Skeletal muscle tissue (tissue), 4 donors: Measurements from ENCODE around the gene XPC. TPM values are rescaled to one million over a fixed set of nuclear protein-coding genes. Genes with fewer than 3 reads are reported as not detected.
"Not testable (repeated sequence)": the region's sequence is repeated elsewhere in the genome, so short reads cannot be mapped to it uniquely, and the experiment has no call there.

Source experiments
- H3K27ac ChIP-seq: one replicate; pipeline ENCODE4 v1.7.0; 2013; ENCODE audit warnings: mild to moderate bottlenecking, low read depth, low read length, inconsistent platforms
- H3K27me3 ChIP-seq, 3 donors: one replicate each; pipeline ENCODE4 v1.7.0; 2013; ENCODE audit warnings: low read length in 3 of 3; ENCODE audit not compliant: control insufficient read depth in 3 of 3, insufficient read depth in 3 of 3
- H3K36me3 ChIP-seq, 3 donors: one replicate each; pipeline ENCODE4 v1.7.0; 2013; ENCODE audit warnings: low read length in 3 of 3; ENCODE audit not compliant: control insufficient read depth in 3 of 3, insufficient read depth in 3 of 3
- H3K4me1 ChIP-seq, 3 donors: one replicate each; pipeline ENCODE4 v1.7.0; 2013; ENCODE audit warnings: low read length in 3 of 3, mild to moderate bottlenecking in 3 of 3; ENCODE audit not compliant: control insufficient read depth in 3 of 3, insufficient read depth in 3 of 3
- H3K4me3 ChIP-seq, 3 donors: one replicate each; pipeline ENCODE4 v1.7.0; 2013; ENCODE audit warnings: low read length in 3 of 3
- H3K9ac ChIP-seq, 3 donors: one replicate each; pipeline ENCODE4 v1.7.0; 2013; ENCODE audit warnings: low read length in 3 of 3, mild to moderate bottlenecking in 3 of 3, moderate library complexity in 2 of 3, low read depth in 1 of 3
- H3K9me3 ChIP-seq, 3 donors: one replicate each; pipeline ENCODE4 v1.7.0; 2013; ENCODE audit warnings: low read length in 3 of 3; ENCODE audit not compliant: control insufficient read depth in 3 of 3
- total RNA-seq: library from RNA; depleted of rRNA; stranded (reverse); fragments of >200 nt; gene quantifications from one replicate; pipeline ENCODE4 v1.2.3, GENCODE V29; 2014
- donor health status: Osteomylitis.

The XPC gene
- total RNA-seq, 1 donor from 2014 or later = 14.6 TPM

DNA sequence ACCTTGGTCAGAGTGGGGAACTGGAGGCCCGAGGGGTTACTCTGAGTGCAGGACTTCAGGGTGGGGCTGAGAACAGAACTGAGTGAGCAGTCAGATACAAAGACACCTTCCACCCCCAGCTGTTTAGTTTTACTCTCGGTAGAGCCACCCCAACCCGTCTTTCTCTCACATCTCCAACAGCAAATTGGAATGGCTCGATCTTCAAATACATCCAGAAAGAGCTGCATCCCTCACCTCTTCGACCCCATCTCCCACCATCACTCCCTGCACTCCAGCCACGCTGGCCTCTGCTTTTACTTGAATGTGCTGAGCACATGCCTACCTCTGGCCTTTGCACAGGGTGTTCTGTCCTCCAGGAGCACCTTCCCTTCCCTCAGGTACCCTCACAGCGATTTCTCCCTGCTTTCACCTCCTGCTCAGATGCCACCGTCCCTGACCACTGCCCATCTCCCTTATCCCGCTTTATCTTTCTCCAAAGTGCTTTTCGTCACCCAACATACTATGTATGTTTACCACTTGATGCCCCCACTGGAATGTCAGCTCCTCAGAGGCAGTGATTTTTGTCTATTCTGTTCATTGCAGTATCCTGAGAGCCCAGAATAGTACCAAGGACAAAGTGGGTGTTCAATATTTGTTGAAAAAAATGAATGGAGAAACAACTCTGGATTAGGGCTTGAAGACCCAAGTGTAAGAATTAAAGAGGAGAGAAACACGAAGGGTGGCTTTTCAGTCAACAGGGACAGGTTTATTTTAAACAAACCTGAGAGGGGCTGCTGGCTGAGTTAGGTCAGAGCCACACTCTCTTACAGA lies 58.1 kb downstream of the XPC start:
- Histone ChIP-seq H3K36me3 (peaks cover 23 to 40% (median 39%) of the 10 kb centered on the region in 3 donors), H3K9ac (no peak overlapping the region), H3K27ac (no peak overlapping the region), H3K4me1 (peaks cover 15 to 33% (median 16%) of the 10 kb centered on the region in 3 donors), H3K4me3 (no peak overlapping the region), H3K9me3 (no peaks in the 10 kb centered on the region), H3K27me3 (no peaks in the 10 kb centered on the region)

DNA sequence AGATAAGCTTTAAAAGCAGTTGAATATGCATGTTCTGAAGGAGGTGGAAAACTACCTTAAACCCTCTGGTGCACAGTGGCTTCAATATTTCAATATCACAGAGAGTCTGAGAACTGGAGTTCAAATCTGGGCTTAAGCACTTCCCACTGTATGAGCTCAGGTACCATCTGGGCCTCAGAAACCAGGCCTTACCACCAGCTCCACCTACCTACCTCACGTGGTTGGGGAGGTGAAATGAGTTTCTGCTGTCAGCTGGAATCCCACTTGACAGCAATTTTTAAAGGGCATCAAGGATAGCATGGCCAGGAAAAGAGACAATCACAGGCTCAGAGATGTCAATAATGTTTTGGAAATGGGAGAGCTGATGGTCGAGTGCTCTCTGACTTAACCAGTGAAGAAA lies 58.8 kb downstream of the XPC start:
- Histone ChIP-seq H3K9ac (no peak overlapping the region), H3K36me3 (peaks cover 29 to 47% (median 46%) of the 10 kb centered on the region in 3 donors), H3K4me3 (no peak overlapping the region), H3K27me3 (no peaks in the 10 kb centered on the region), H3K9me3 (no peaks in the 10 kb centered on the region), H3K4me1 (peaks cover 14 to 29% (median 15%) of the 10 kb centered on the region in 3 donors), H3K27ac (no peak overlapping the region)

DNA sequence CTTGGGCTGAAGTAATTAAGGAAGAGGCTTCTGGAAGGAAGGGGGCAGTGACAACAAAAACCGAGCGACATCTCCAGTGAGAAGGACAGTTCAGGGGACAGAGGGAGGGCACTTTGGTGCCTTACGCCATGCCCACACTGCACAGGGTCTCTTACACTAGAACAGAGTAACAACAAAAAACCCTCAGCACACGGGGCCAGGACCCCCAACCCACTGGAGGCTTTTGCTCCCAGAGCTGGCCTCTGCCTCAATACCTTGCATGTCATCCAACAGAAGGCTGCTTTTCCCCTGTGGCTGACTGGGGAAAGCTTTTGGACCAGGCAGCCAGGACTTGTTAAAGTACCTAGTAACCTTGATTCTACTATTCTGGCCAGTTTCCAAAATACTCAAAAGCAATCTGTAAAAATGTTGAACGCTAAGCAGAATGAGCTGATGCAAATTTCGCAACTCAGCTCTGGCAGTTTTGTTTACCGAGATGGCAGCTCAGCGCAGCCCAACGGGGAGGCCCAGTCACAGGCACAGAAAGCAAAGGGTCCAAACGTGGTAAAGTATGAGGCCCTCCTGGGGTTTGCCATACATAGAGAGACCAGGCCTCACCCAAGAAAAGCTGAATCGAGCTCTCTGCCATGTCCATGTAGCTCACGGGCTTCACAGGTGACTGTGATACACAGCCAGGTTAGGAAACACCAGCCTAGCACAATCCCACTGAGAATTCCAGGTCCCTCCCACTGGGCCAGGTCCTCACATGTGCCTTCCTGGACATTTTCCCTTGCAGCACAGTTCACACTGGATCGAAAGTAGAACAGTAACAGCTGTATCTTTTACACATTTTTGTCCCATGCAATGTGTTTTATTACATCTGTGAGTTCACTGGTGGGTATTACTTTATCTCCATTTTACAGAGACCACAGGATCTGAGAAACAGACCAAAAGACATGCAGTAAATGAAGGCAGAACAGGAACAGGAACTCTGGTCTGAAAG lies 59.7 kb downstream of the XPC start:
- Histone ChIP-seq H3K27me3 (no peaks in the 10 kb centered on the region), H3K27ac (no peak overlapping the region), H3K9me3 (no peaks in the 10 kb centered on the region), H3K4me1 (peaks cover 8 to 23% (median 11%) of the 10 kb centered on the region in 3 donors), H3K9ac (peak overlapping the region in 1 of 3 donors; percentile 27), H3K4me3 (no peak overlapping the region), H3K36me3 (peaks cover 36 to 56% (median 55%) of the 10 kb centered on the region in 3 donors)

DNA sequence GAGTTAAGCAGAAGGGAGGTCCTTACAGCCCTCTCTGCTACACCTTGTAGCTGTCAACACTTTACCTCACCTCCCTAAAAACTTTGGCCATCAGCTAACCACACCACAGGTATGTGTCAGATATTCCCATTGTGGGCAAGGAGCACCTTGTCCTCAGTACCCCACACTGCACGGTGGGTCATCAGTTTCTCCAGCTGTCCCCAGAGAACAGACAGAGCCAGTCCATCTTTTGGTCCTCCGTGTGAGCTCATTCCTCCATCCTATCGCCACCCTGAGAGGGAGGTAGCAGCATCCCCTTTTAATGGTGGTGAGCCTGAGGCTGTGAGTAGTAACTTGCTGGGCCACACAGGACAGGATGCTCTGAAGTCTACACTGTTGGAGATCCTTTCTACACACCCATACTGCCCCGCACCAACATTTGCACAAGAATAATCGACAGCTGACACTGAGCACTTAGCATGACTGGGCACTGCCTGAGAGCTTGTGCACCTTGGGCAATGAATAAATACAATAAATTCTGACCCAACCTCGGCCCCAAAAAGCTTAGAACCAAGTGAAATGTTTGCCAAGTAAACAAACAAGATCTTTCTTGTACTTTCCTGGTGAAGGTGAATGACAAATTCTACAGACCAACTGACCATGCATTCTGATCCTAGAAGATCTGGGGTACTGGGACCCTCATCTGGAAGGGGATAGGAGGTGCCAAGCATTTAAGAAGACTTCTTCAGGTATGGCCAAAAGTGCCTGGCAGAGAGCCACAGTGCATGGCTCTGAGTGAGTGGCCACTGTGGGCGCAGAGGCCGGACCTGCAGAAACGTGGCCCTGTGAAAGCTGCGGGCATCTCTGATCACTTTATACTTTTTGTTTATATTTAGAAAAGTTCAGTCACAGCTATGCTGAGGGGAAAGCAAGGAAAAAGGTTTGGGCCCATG lies 60.7 kb downstream of the XPC start:
- Histone ChIP-seq H3K4me1 (peaks cover 0 to 15% (median 6%) of the 10 kb centered on the region in 3 donors), H3K27ac (no peak overlapping the region), H3K9me3 (no peaks in the 10 kb centered on the region), H3K9ac (no peak overlapping the region), H3K27me3 (no peaks in the 10 kb centered on the region), H3K36me3 (peaks cover 41 to 64% (median 61%) of the 10 kb centered on the region in 3 donors), H3K4me3 (no peak overlapping the region)

DNA sequence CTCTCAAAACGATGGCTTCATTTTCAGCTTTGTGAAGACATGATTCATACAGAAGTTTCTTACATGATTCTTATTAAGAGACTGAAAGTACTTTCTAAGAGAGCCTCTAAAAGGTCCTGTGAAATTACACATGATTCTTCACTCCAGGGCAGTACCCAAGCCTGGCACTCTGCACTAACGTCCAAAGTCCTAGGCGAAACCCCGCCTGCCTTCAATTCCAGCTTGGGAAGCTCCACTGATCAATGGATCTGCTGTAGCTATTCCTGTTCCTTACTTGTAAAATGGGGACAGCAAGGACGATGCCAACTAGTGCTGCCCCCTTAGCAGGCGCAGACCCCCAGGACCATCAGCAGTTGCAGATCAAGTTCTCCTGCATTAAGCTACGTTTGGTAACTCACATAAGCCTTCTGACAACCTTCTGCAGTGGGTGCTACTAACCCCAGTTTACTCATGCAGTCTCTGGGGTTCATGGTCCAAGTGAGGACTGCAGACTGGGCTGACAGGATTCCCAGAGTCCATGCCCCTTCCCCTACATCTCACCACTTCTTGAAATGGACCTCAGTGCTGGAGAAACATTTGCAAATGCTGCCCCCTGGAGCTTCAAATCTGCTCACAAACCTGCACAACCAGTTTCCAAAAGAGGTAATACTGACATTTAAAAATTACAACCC lies 64.3 kb downstream of the XPC start:
- H3K4me3 ChIP-seq = no peak overlapping the region
- H3K4me1 ChIP-seq = peaks cover 0 to 4% (median 0%) of the 10 kb centered on the region in 3 donors
- no peaks in the 10 kb centered on the region for H3K27me3 ChIP-seq
- peaks cover 37 to 57% (median 39%) of the 10 kb centered on the region in 3 donors for H3K36me3 ChIP-seq
- H3K27ac ChIP-seq = no peak overlapping the region
- H3K9me3 ChIP-seq = no peaks in the 10 kb centered on the region
- no peak overlapping the region for H3K9ac ChIP-seq

DNA sequence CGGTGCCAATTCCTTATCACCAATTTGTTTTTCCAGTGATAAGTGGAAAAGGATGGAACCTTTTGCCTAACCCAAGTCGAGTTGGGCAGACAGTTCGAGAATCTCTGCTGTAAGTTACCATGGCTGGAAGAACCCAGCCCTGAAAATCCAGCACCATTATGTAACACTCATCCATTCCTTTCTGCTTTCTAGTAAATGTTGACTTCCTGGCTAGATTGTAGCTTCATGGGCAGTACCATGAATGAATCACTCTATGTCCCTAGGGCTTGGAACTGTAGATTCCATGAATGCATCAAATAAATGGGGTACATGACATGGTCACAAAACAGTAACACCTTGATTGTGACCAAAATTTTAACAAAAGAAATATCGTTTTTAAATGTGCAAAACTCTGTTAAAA lies 67.7 kb downstream of the XPC start:
- H3K4me3 ChIP-seq = no peak overlapping the region
- no peak overlapping the region for H3K9ac ChIP-seq

DNA sequence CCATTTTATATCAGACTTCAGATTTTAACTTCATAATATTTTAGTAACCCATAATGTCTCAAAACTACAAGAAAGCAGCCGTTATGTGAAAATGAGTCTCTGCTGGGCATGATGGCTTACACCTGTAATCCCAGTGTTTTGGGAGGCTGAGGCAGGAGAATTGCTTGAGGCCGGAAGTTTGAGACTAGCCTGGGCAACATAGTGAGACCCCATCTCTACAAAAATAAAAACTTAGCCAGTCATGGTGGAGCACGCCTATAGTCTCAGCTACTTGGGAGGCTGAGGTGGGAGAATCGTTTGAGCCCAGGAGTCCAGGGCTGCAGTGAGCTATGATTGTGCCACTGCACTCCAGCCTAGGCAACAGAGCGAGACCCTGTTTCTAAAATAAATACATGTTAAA lies 68.6 kb downstream of the XPC start:
- H3K27ac ChIP-seq, H3K4me3 ChIP-seq, H3K4me1 ChIP-seq, H3K9me3 ChIP-seq, H3K27me3 ChIP-seq, H3K9ac ChIP-seq: not testable (repeated sequence)
- peaks cover 19 to 36% (median 23%) of the 10 kb centered on the region in 3 donors for H3K36me3 ChIP-seq

More for the DNA sequence above, 67.7 kb downstream of the XPC start:
- Histone ChIP-seq H3K9me3 (no peaks in the 10 kb centered on the region), H3K4me1 (no peaks in the 10 kb centered on the region), H3K27me3 (no peaks in the 10 kb centered on the region), H3K36me3 (peaks cover 27 to 45% (median 31%) of the 10 kb centered on the region in 3 donors), H3K27ac (no peak overlapping the region)

DNA sequence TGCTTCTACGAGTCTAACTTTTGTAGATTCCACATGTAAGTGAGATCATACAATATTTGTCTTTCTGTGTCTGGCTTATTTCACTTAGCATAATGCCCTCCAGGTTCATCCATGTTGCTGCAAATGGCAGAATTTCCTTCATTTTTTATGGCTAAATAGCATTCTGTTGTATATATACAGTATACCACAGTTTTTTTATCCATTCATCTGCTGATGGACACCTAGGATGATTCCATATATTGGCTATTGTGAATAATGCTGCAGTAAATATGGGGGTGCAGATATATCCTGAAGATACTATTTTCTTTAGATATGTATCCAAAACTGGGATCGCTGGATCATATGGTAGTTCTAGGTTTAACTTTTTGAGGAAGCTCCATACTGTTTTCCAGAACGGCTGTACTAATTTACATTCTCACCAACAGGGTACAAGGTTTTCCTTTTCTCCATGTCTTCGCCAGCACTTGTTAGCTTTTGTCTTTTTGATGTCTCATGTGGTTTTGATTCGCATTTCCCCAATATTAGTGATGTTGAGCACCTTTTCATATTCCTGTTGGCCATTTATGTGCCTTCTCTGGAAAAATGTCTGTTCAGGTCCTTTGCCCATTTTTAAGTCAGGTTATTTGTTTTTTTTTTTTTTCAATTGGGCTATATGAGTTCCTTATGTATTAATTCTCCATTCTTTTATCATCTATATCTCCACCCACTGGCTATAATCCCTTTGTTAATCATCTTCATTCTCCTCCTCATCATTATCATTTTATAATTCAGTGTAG lies 80.6 kb downstream of the XPC start:
- Histone ChIP-seq H3K9me3 (no peaks in the 10 kb centered on the region), H3K27ac (no peak overlapping the region), H3K4me1 (no peaks in the 10 kb centered on the region), H3K9ac (no peak overlapping the region), H3K4me3 (no peak overlapping the region), H3K27me3 (no peaks in the 10 kb centered on the region), H3K36me3 (no peaks in the 10 kb centered on the region)
